Spleen (tissue), 11 donors: ENCODE data around the gene LRP3. TPM values are rescaled to one million over a fixed set of nuclear protein-coding genes. Genes with fewer than 3 reads are reported as not detected.

Experiments used
- DNase-seq: peaks from one replicate; pipeline ENCODE4 v3.0.0-alpha.2; 2020
- H3K27ac ChIP-seq, 8 donors: fragments of 200-600 bp; sonication (generic) in 7 of 8; 1 replicate in 4 of 8; 2 replicates in 4 of 8; pipeline versions ENCODE4 v1.5.0 to v1.8.0; 2016 to 2021; ENCODE audit warnings: inconsistent platforms in 4 of 8, mild to moderate bottlenecking in 4 of 8, moderate library complexity in 1 of 8
- H3K27me3 ChIP-seq, 7 donors: fragments of 200-600 bp; sonication (generic) in 6 of 7; replicated peaks in 1 of 7; 1 replicate in 4 of 7; 2 replicates in 3 of 7; pipeline versions ENCODE4 v1.5.0 to v1.8.0; 2016 to 2021; ENCODE audit warnings: inconsistent platforms in 3 of 7, mild to moderate bottlenecking in 1 of 7
- H3K36me3 ChIP-seq, 6 donors: fragments of 200-600 bp; sonication (generic) in 5 of 6; 1 replicate in 4 of 6; 2 replicates in 2 of 6; pipeline versions ENCODE4 v1.5.0 to v1.8.0; 2016 to 2021; ENCODE audit warnings: inconsistent platforms in 2 of 6
- H3K4me1 ChIP-seq, 6 donors: fragments of 200-600 bp; sonication (generic) in 5 of 6; 1 replicate in 3 of 6; 2 replicates in 3 of 6; pipeline versions ENCODE4 v1.5.0 to v1.8.0; 2016 to 2021; ENCODE audit warnings: inconsistent platforms in 3 of 6
- H3K4me3 ChIP-seq, 8 donors: fragments of 200-600 bp; sonication (generic) in 7 of 8; 1 replicate in 4 of 8; 2 replicates in 4 of 8; pipeline versions ENCODE4 v1.5.0 to v1.8.0; 2016 to 2021; ENCODE audit warnings: inconsistent platforms in 4 of 8, mild to moderate bottlenecking in 4 of 8, moderate library complexity in 2 of 8
- H3K9me3 ChIP-seq, 8 donors: fragments of 200-600 bp; sonication (generic) in 7 of 8; 1 replicate in 4 of 8; 2 replicates in 4 of 8; pipeline versions ENCODE4 v1.5.0 to v1.8.0; 2016 to 2021; ENCODE audit warnings: inconsistent platforms in 4 of 8
- POLR2A ChIP-seq, 3 donors: fragments of 450-650 bp; IDR thresholded peaks; one replicate each; pipeline ENCODE4 v1.5.1; 2017; ENCODE audit warnings: antibody characterized with exemption in 3 of 3, mild to moderate bottlenecking in 1 of 3
- POLR2AphosphoS5 ChIP-seq, 3 donors: sonication (generic); formaldehyde crosslinking; IDR thresholded peaks; one replicate each; pipeline ENCODE4 v1.5.1; 2017; ENCODE audit warnings: antibody characterized with exemption in 3 of 3
- WGBS, 5 donors: extraction: QIAGEN DNeasy Blood & Tissue Kit in 3 of 5; methylation state at CpG; one replicate each; pipeline versions ENCODE4 v1.1.5 to v1.1.7; 2013 to 2018; 5-methylcytosine and 5-hydroxymethylcytosine counted together
- intact Hi-C: fragments of 100-400 bp; cut with DNase I; formaldehyde crosslinking; loops from one replicate; pipeline ENCODE4 v1.15.0; 2023; ENCODE audit warnings: low total_unique reads
- polyA plus RNA-seq, 3 donors: library from polyadenylated mRNA; stranded (reverse); fragments of 200-250 nt; gene quantifications; one replicate each; pipeline ENCODE4 v1.2.1, GENCODE V29; 2013
- total RNA-seq, 7 donors: library from RNA; depleted of rRNA in 3 of 7; stranded (reverse); fragments of >200 nt in 3 of 7; fragmentation: NEBNext Ultra II Directional in 4 of 7; extraction: Animal tissue kit (Norgen Biotek cat#: 25700) in 4 of 7; gene quantifications; one replicate each; pipeline versions ENCODE4 v1.1.0 to v1.2.1, GENCODE V29; 2016 to 2021
- TF ChIP-seq, protein P1 (sequence below), 11 experiments: fragments of 200-600 bp in 7 of 11; fragments of 450-650 bp in 4 of 11; sonication (generic) in 4 of 11; IDR thresholded peaks in 8 of 11; conservative IDR thresholded peaks in 3 of 11; 1 replicate in 7 of 11; 2 replicates in 4 of 11; pipeline versions ENCODE4 v1.4.0 to v1.8.0; 2016 to 2021; ENCODE audit warnings: antibody characterized with exemption in 11 of 11, inconsistent platforms in 4 of 11, mild to moderate bottlenecking in 1 of 11
- donor health status: healthy with polysubstance abuse.
- donor health status: DM: no; HTN: no; CAD: no; lungs with moderate emphysema.
- donor health status: DM: no; HTN: no; CAD: no.
- donor health status: Bipolar disorder and iron deficiency.
- donor health status: healthy.
- donor health status: DM: no; HTN: no; CAD: no.
- donor health status: DM: yes; HTN: yes; CAD: no.

Gene LRP3
- total and polyA plus RNA-seq, 10 donors = 1.4 to 12.8 (median 8.2) TPM

DNA sequence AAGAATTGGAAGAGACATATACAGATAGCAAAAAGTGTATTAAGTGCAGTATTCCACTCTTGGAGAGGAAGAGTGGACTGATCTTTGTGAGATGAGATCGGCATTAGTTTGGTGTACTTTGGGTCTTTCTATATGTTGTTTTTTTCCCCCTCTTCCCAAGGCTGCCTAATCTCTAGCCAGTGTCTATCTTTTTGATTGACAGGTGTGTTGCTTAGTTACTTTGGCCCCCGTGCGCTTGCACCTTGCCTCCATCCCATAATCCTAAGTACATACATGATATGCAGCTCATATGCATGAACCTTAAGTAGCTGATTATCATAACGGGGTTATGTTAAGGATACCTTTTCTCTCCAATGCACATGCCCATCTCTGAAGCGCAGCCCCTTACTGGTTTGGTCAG, 35.8 kb downstream of the LRP3 start:
- no peak for DNase-seq
- H3K27me3 ChIP-seq = peaks cover 2 to 74% (median 37%) of the 10 kb centered on the region in 7 donors
- intact Hi-C loops = no loop called here
- no peaks in the 10 kb centered on the region for H3K36me3 ChIP-seq
- peaks cover 5 to 34% (median 21%) of the 10 kb centered on the region in 6 donors for H3K4me1 ChIP-seq
- 85 to 93% (median 89%) methylated on average over 5 of the region's 5 CpGs for WGBS, 5 donors
- peaks cover 3 to 34% (median 28%) of the 10 kb centered on the region in 8 donors for H3K9me3 ChIP-seq
- H3K27ac ChIP-seq = no peak overlapping the region
- TF ChIP-seq, protein P1, sequence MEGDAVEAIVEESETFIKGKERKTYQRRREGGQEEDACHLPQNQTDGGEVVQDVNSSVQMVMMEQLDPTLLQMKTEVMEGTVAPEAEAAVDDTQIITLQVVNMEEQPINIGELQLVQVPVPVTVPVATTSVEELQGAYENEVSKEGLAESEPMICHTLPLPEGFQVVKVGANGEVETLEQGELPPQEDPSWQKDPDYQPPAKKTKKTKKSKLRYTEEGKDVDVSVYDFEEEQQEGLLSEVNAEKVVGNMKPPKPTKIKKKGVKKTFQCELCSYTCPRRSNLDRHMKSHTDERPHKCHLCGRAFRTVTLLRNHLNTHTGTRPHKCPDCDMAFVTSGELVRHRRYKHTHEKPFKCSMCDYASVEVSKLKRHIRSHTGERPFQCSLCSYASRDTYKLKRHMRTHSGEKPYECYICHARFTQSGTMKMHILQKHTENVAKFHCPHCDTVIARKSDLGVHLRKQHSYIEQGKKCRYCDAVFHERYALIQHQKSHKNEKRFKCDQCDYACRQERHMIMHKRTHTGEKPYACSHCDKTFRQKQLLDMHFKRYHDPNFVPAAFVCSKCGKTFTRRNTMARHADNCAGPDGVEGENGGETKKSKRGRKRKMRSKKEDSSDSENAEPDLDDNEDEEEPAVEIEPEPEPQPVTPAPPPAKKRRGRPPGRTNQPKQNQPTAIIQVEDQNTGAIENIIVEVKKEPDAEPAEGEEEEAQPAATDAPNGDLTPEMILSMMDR (IDR thresholded peaks at IDR 0.05 in 8 of 11, conservative IDR thresholded peaks at IDR 0.05 in 3 of 11) = no peak
- TF ChIP-seq POLR2AphosphoS5 (IDR thresholded peaks at IDR 0.05) (no peak), POLR2A (IDR thresholded peaks at IDR 0.05) (no peak)
- no peak overlapping the region for H3K4me3 ChIP-seq

DNA sequence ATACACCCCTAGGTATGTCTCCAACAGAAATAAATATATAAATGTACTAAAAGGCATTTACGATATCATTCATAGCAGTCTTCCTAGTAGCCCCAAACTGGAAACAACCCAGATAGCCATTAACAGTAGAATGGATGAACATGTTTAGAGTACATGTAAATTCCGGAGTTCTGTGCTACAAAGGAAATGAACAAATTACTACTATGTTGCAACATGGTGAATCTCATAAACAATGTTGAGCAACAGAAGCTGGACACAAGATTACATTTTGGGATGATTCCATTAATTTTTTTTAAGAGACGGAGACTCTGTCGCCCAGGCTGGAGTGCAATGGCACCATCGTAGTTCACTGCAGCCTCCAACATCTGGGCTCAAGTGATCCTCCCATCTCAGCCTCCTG, 37.4 kb downstream of the LRP3 start:
- 62 to 91% (median 70%) methylated on average over 5 of the region's 5 CpGs for WGBS, 5 donors
- Histone ChIP-seq H3K27ac (peak overlapping the region in 1 of 8 donors; percentile 35), H3K9me3 (peaks cover 3 to 34% (median 28%) of the 10 kb centered on the region in 8 donors), H3K27me3 (peaks cover 0 to 69% (median 24%) of the 10 kb centered on the region in 7 donors), H3K4me1 (peaks cover 0 to 27% (median 16%) of the 10 kb centered on the region in 6 donors), H3K36me3 (no peaks in the 10 kb centered on the region), H3K4me3 (no peak overlapping the region)
- intact Hi-C loops = no loop called here
- DNase-seq = no peak
- TF ChIP-seq POLR2A (IDR thresholded peaks at IDR 0.05) (no peak), POLR2AphosphoS5 (IDR thresholded peaks at IDR 0.05) (no peak)
- TF ChIP-seq, protein P1 (IDR thresholded peaks at IDR 0.05 in 8 of 11, conservative IDR thresholded peaks at IDR 0.05 in 3 of 11) = no peak

DNA sequence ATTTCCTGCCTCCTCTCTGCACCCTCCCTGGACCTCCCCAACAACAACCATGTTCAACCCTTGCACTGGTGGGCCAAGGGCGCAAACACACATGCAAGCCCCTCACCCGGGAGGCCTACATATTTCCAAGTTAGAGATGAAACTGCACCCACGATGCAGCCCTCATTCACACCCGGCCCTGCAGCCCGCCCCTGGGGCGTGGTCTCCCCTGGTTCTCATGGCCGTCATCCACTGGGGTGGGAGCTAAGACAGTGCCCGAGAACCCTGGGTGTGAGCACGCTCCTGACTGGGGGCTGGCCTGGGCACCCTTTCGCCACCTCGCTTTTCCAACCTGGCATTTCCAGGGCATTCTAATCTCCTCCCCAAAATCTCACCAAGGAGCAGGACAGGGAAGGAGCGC, 38.5 kb downstream of the LRP3 start:
- Histone ChIP-seq H3K27me3 (peaks cover 0 to 58% (median 13%) of the 10 kb centered on the region in 7 donors), H3K4me1 (peaks cover 0 to 20% (median 10%) of the 10 kb centered on the region in 6 donors), H3K9me3 (peaks cover 3 to 23% (median 21%) of the 10 kb centered on the region in 8 donors), H3K36me3 (no peaks in the 10 kb centered on the region), H3K4me3 (no peak overlapping the region), H3K27ac (no peak overlapping the region)
- intact Hi-C loops = no loop called here
- TF ChIP-seq POLR2A (IDR thresholded peaks at IDR 0.05) = no peak
- TF ChIP-seq, protein P1 (IDR thresholded peaks at IDR 0.05 in 8 of 11, conservative IDR thresholded peaks at IDR 0.05 in 3 of 11) = no peak
- TF ChIP-seq POLR2AphosphoS5 (IDR thresholded peaks at IDR 0.05) = no peak
- no peak for DNase-seq
- WGBS, 5 donors = 58 to 82% (median 71%) methylated on average over 10 to 12 of the region's 12 CpGs

DNA sequence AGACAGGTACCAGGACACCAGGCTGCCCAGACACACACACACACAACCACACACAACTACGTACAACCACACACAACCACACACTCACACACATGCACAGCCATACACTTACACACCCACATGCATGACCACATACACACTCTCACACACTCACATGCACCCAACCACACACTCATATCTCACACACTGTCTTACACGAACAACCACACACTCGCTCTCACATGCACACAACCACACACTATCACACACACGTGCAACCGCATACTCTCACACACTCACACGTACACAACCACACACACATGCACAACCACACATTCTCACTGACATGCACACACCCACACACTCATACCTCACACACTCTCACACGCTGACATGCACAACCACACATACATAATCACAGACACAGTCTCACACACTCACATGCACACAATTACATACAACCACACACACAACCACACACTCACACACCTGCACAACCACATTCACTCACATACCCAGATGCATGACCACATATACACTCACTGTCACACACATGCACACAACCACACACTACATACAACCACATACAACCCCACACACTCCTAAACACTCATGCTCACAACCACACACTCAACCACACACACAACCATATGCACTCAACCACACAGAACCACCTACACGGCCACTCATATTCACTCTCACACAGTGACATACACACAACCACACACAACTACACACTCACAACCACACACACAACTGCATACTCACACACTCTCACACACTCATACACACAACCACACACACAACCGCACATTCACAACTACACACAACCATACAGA, 39.1 kb downstream of the LRP3 start:
- H3K9me3 ChIP-seq = peaks cover 1 to 16% (median 15%) of the 10 kb centered on the region in 8 donors
- peaks cover 0 to 20% (median 10%) of the 10 kb centered on the region in 6 donors for H3K4me1 ChIP-seq
- no peaks in the 10 kb centered on the region for H3K36me3 ChIP-seq
- peak; percentile 3 for DNase-seq
- peaks cover 0 to 52% (median 13%) of the 10 kb centered on the region in 7 donors for H3K27me3 ChIP-seq
- intact Hi-C loops = no loop called here
- 91 to 97% (median 94%) methylated on average over 9 of the region's 9 CpGs for WGBS, 5 donors
- H3K27ac ChIP-seq = no peak overlapping the region
- H3K4me3 ChIP-seq = no peak overlapping the region
- TF ChIP-seq, protein P1 (IDR thresholded peaks at IDR 0.05 in 8 of 11, conservative IDR thresholded peaks at IDR 0.05 in 3 of 11) = no peak
- TF ChIP-seq POLR2AphosphoS5 (IDR thresholded peaks at IDR 0.05) (no peak), POLR2A (IDR thresholded peaks at IDR 0.05) (no peak)
